SW480 (cell line): Measurements from ENCODE around the gene PALM2AKAP2.

Experiments
- DNase-seq: peaks from one replicate; pipeline ENCODE4 v3.0.0-alpha.2; 2016; ENCODE audit warnings: low spot score

PALM2AKAP2 gene

GRCh38 chr9:109779711-109780452 is at the start of gene PALM2AKAP2:
TSS of gene PALM2AKAP2 (plus strand) at chr9:109780198. CDS start at chr9:109780489, 291 bp downstream.
- DNase-seq: peak; percentile 71

- DNase-seq: peak; percentile 9
Measured at GRCh38 chr9:109730228-109730627, 49.8 kb upstream of the PALM2AKAP2 start.

- no peak for DNase-seq
Measured at GRCh38 chr9:109733690-109734089, 46.3 kb upstream of the PALM2AKAP2 start.

GRCh38 chr9:109734814-109735213 is 45.2 kb upstream of the PALM2AKAP2 start:
- no peak for DNase-seq

GRCh38 chr9:109735801-109736200 is 44.2 kb upstream of the PALM2AKAP2 start:
- no peak for DNase-seq

GRCh38 chr9:109737295-109737694 is 42.7 kb upstream of the PALM2AKAP2 start:
- DNase-seq: no peak

GRCh38 chr9:109739760-109740159 is 40.2 kb upstream of the PALM2AKAP2 start:
- peak; percentile 44 for DNase-seq

- no peak for DNase-seq
Measured at GRCh38 chr9:109742776-109743348, 37.1 kb upstream of the PALM2AKAP2 start.

GRCh38 chr9:109743696-109744095 is 36.3 kb upstream of the PALM2AKAP2 start:
- DNase-seq: no peak

GRCh38 chr9:109745335-109746283 is 34.4 kb upstream of the PALM2AKAP2 start:
- no peak for DNase-seq

- DNase-seq: no peak
Measured at GRCh38 chr9:109751253-109751652, 28.7 kb upstream of the PALM2AKAP2 start.

GRCh38 chr9:109753308-109753707 is 26.7 kb upstream of the PALM2AKAP2 start:
- DNase-seq: no peak

GRCh38 chr9:109755040-109755439 is 25.0 kb upstream of the PALM2AKAP2 start:
- DNase-seq: peak; percentile 12

GRCh38 chr9:109759589-109759988 is 20.4 kb upstream of the PALM2AKAP2 start:
- DNase-seq: no peak

GRCh38 chr9:109765278-109765677 is 14.7 kb upstream of the PALM2AKAP2 start:
- DNase-seq: no peak

GRCh38 chr9:109765830-109766229 is 14.2 kb upstream of the PALM2AKAP2 start:
- DNase-seq: no peak

- DNase-seq: no peak
Measured at GRCh38 chr9:109766351-109766750, 13.6 kb upstream of the PALM2AKAP2 start.

GRCh38 chr9:109767404-109767803 is 12.6 kb upstream of the PALM2AKAP2 start:
- DNase-seq: no peak

- DNase-seq: no peak
Measured at GRCh38 chr9:109767814-109768213, 12.2 kb upstream of the PALM2AKAP2 start.

GRCh38 chr9:109769250-109769649 is 10.7 kb upstream of the PALM2AKAP2 start:
- no peak for DNase-seq

GRCh38 chr9:109770101-109770500 is 9.9 kb upstream of the PALM2AKAP2 start:
- DNase-seq: no peak

- DNase-seq: peak; percentile 21
Measured at GRCh38 chr9:109771087-109771486, 8.9 kb upstream of the PALM2AKAP2 start.
